K562 (cell line): ENCODE data around the gene HLCS. TPM values are rescaled to one million over a fixed set of nuclear protein-coding genes. Genes with fewer than 3 reads are reported as not detected.
"Not testable (repeated sequence)": the region's sequence is repeated elsewhere in the genome, so short reads cannot be mapped to it uniquely, and the experiment has no call there.

Source experiments
- ATAC-seq: fragments of 200-7000 bp; cut with Tn5 transposase; 3 replicates; pipeline ENCODE4 v1.9.1; 2020; ENCODE audit warnings: moderate library complexity
- BruUV-seq: library from RNA; stranded (reverse); fragments of 400-500 nt; replicated peaks from 2 replicates; lab custom pipeline; 2021; lab: Mats Ljungman, UMichigan
- CTCF ChIA-PET: fragments of 300-600 bp; formaldehyde crosslinking; extraction: SDS; loops from one replicate; lab custom pipeline; 2021; ENCODE audit warnings: low intra/inter-chr PET ratio; lab: Yijun Ruan, JAX
- POLR2A ChIA-PET: fragments of 300-600, 350-650 bp; sonication (Branson Sonifier 250); formaldehyde crosslinking; extraction: SDS; loops from one replicate; lab custom pipeline; 2021; ENCODE audit warnings: antibody characterized with exemption, inconsistent platforms; lab: Yijun Ruan, JAX
- DNase-seq, 4 experiments: peaks; one replicate each; pipeline versions ENCODE4 v3.0.0 to v3.0.0-alpha.2; 2011 to 2018; ENCODE audit warnings: low spot score in 3 of 4, mixed read lengths in 3 of 4; ENCODE audit errors: extremely low read depth in 1 of 4
- FAIRE-seq: peaks from 2 replicates; lab custom pipeline; 2011; peaks lifted over from hg19 to GRCh38; lab: Jason Lieb, UNC
- H2AFZ ChIP-seq: 2 replicates; pipeline ENCODE4 v1.6.0; 2011; ENCODE audit warnings: low read depth, low read length, control low read depth, inconsistent platforms
- H3K27ac ChIP-seq: fragments of 200-600 bp; 3 replicates; pipeline ENCODE4 v1.8.0; 2011; ENCODE audit warnings: low read depth, mild to moderate bottlenecking, control low read depth, inconsistent platforms, low read length, moderate library complexity, mixed read lengths; ENCODE audit errors: extremely low read depth
- H3K27me3 ChIP-seq, 2 experiments: fragments of 300-600 bp in 1 of 2; 2 replicates in 1 of 2; 3 replicates in 1 of 2; pipeline versions ENCODE4 v1.6.0 to v1.8.0; 2011; ENCODE audit warnings: inconsistent platforms in 2 of 2, low read length in 2 of 2, mild to moderate bottlenecking in 1 of 2, mixed read lengths in 1 of 2, moderate library complexity in 1 of 2; ENCODE audit not compliant: control insufficient read depth in 2 of 2, insufficient read depth in 2 of 2
- H3K36me3 ChIP-seq: fragments of 300-600 bp; 3 replicates; pipeline ENCODE4 v1.8.0; 2011; ENCODE audit warnings: mild to moderate bottlenecking, low read length, inconsistent platforms; ENCODE audit not compliant: control insufficient read depth, insufficient read depth
- H3K4me1 ChIP-seq, 2 experiments: fragments of 200-600 bp in 1 of 2; replicated peaks in 1 of 2; 2 replicates in 1 of 2; 3 replicates in 1 of 2; pipeline versions ENCODE4 v1.5.1 to v1.8.0; 2011; ENCODE audit warnings: inconsistent platforms in 2 of 2, low read length in 2 of 2, mild to moderate bottlenecking in 1 of 2, mixed read lengths in 1 of 2, moderate library complexity in 1 of 2; ENCODE audit not compliant: control insufficient read depth in 2 of 2, insufficient read depth in 2 of 2
- H3K4me2 ChIP-seq: 2 replicates; pipeline ENCODE4 v1.6.1; 2011; ENCODE audit warnings: low read length, control low read depth, inconsistent platforms, mixed read lengths; ENCODE audit not compliant: insufficient read depth
- H3K4me3 ChIP-seq: fragments of 200-600 bp; sonication (generic), shearing (Covaris generic); 2 replicates; pipeline ENCODE4 v1.5.1; 2016; ENCODE audit warnings: control low read depth, inconsistent platforms
- H3K79me2 ChIP-seq: fragments of 200-600 bp; 3 replicates; pipeline ENCODE4 v1.8.0; 2011; ENCODE audit warnings: low read length, inconsistent platforms; ENCODE audit not compliant: control insufficient read depth, insufficient read depth
- H3K9ac ChIP-seq, 2 experiments: 2 replicates each; pipeline versions ENCODE4 v1.6.0 to v1.6.1; 2011; ENCODE audit warnings: low read depth in 2 of 2, low read length in 2 of 2, control low read depth in 1 of 2, inconsistent platforms in 1 of 2, mild to moderate bottlenecking in 1 of 2, mixed read lengths in 1 of 2; ENCODE audit not compliant: insufficient read depth in 1 of 2
- H3K9me1 ChIP-seq: one replicate; pipeline ENCODE4 v1.6.0; 2011; ENCODE audit warnings: inconsistent platforms, mild to moderate bottlenecking, low read length, moderate library complexity; ENCODE audit not compliant: control insufficient read depth, insufficient read depth
- H3K9me3 ChIP-seq: replicated peaks from 2 replicates; pipeline ENCODE4 v1.5.1; 2011; ENCODE audit warnings: low read depth, low read length, inconsistent platforms; ENCODE audit not compliant: control insufficient read depth, insufficient read depth
- H4K20me1 ChIP-seq: replicated peaks from 2 replicates; pipeline ENCODE4 v1.6.1; 2011; ENCODE audit warnings: low read length, inconsistent platforms, mixed read lengths; ENCODE audit not compliant: control insufficient read depth, insufficient read depth
- WGBS: fragments of 100-300 bp; shearing (Covaris generic); methylation state at CpG from one replicate; pipeline ENCODE4 v1.1.6; 2016; ENCODE audit warnings: low coverage, mixed read lengths; ENCODE audit not compliant: insufficient coverage; ENCODE audit errors: missing lambda C conversion rate; 5-methylcytosine and 5-hydroxymethylcytosine counted together
- in situ Hi-C: fragments of 300-500 bp; cut with MboI; formaldehyde crosslinking; loops from 4 replicates; pipeline ENCODE4 v1.15.0; 2018; ENCODE audit warnings: inconsistent platforms, mixed read lengths
- intact Hi-C: fragments of 100-400 bp; cut with micrococcal nuclease; formaldehyde crosslinking; loops from 2 replicates; pipeline ENCODE4 v1.14.2; 2022
- polyA plus RNA-seq, 8 experiments: library from polyadenylated mRNA; depleted of rRNA in 4 of 8; stranded (reverse) in 5 of 8; unstranded in 3 of 8; fragments of >200 nt; fragmentation: Nextera tagmentation in 2 of 8; fragmentation: Illumina TruSeq in 1 of 8; extraction: Ambion mirVana in 2 of 8; extraction: Trizol in 1 of 8; gene quantifications; 2 replicates each; pipeline versions ENCODE4 v1.2.1 to v1.2.3, GENCODE V29; 2011 to 2014; ENCODE audit warnings: inconsistent platforms in 1 of 8, missing spikeins in 1 of 8
- total RNA-seq, 7 experiments: library from RNA; depleted of rRNA in 6 of 7; stranded (reverse); fragments of >200 nt in 6 of 7; fragmentation: Illumina TruSeq in 2 of 7; extraction: Trizol in 2 of 7; gene quantifications; 2 replicates each; pipeline versions ENCODE4 v1.2.1 to v1.2.3, GENCODE V29; 2011 to 2021; ENCODE audit warnings: low replicate concordance in 1 of 7

The HLCS gene
- total and polyA plus RNA-seq, 9 of the 15 experiments (the other 6 are each of a cell fraction or from before 2014, with no cell fraction given), result 3.0 to 21.5 (median 17.1) TPM

- BruUV-seq, H3K4me2 ChIP-seq, CTCF ChIA-PET, DNase-seq, H3K9ac ChIP-seq, H3K79me2 ChIP-seq, H4K20me1 ChIP-seq, H2AFZ ChIP-seq, ATAC-seq, H3K9me3 ChIP-seq, H3K36me3 ChIP-seq, H3K4me3 ChIP-seq, FAIRE-seq, H3K27me3 ChIP-seq, H3K9me1 ChIP-seq, in situ Hi-C loops, H3K4me1 ChIP-seq, H3K27ac ChIP-seq, intact Hi-C loops: not testable (repeated sequence)
- POLR2A ChIA-PET, result interaction anchor here (1.2 kb wide), 1 partner anchor 14 kb away, joined by 5 read pairs; no protein-coding TSS in a partner anchor
- 22% methylated on average over 3 of the region's 3 CpGs for WGBS
These were observed 37.4 kb upstream of the HLCS start for GRCh38 chr21:37003917-37004316.

- WGBS, result 63% methylated on average over 12 of the region's 12 CpGs
- H3K79me2 ChIP-seq, CTCF ChIA-PET, FAIRE-seq, H3K27me3 ChIP-seq, H3K27ac ChIP-seq, intact Hi-C loops, DNase-seq, H3K4me1 ChIP-seq, in situ Hi-C loops, H2AFZ ChIP-seq, H3K4me3 ChIP-seq, H3K9me1 ChIP-seq, BruUV-seq, H3K9me3 ChIP-seq, H3K9ac ChIP-seq, ATAC-seq, H4K20me1 ChIP-seq, H3K36me3 ChIP-seq, H3K4me2 ChIP-seq: not testable (repeated sequence)
- POLR2A ChIA-PET, result interaction anchor here (0.7 to 1.2 kb wide), 2 partner anchors 13 to 420 kb away, joined by 3 to 4 read pairs; no protein-coding TSS in a partner anchor
These were observed 36.4 kb upstream of the HLCS start for GRCh38 chr21:37002851-37003250.
